ENCODE data around the gene TAAR6.

GRCh38 chr6:132589454-132589853 lies 19.3 kb downstream of the TAAR6 start, which contains the start of gene TAAR5:
- TF ChIP-seq CTCF (IDR thresholded peaks at IDR 0.05): no peak
- no peak for TF ChIP-seq POLR2A (IDR thresholded peaks at IDR 0.05)
- TF ChIP-seq EP300 (IDR thresholded peaks at IDR 0.05; ENCODE audit: low read depth): no peak

All from transverse colon (tissue), 3 donors.